ENCODE data around the gene TRIM44. TPM values are rescaled to one million over a fixed set of nuclear protein-coding genes. Genes with fewer than 3 reads are reported as not detected.

Gene TRIM44
- total RNA-seq, 1 donor from 2014 or later: 31.8 TPM

- intact Hi-C loops (cut with micrococcal nuclease): loop anchor here (10.0 kb wide), 1 partner anchor 846 kb away; the partner anchor contains the start of gene TRAF6
Observed at GRCh38 chr11:35668350-35668749, 5.8 kb downstream of the TRIM44 start.

DNA sequence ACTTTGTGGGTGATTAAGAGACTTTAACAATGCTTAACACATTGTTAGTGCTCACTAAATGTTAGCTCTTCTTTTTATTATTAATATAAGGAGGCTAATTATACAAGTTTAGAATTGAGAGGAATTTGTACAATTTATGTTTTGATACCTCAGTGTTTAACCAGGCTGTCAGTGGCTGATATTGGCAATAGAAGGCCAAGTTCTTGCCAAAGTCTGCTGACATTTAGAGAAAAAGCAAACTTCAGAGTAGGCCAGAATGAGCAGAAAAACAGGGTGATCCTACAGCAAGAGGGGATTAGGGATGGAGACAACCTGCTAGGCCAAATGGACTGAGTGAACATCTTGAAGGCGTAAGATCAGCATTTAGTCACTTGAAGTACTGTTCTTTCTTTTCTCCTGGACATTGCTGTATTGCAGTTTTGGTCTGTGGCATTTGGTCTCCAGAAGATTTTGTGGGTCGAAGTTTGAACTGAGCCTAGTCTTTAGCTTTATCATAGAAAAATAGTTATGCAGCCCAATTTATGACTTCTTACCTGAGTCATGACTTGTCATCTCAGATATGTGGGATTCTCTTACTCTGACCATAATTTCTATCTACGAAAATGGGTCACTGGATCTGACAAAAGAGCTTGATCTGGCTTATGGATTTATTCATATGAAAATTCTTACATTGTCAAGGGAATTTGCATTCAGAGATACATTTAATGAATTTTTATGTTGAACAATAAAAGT lies 9.0 kb downstream of the TRIM44 start:
- intact Hi-C loops (cut with micrococcal nuclease): no loop called here

DNA sequence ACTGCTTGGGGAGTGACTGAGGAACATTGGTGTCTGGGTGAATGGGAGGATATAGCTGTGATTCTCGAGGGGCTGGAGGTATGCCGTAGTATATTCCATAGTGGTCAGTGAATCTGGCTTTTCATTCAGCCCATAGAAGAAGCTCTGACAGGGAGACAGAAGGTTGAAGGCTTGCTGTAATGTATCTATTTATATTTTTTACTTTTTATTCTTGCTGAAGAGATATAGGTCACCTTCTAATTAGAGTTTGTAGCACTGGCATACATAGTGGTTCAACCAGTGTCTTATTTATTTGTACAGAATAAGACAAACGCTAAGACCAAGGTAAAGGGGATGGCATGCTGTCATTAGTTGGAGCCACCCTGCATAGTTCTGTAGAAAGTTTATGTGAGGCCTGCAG lies 10.0 kb downstream of the TRIM44 start:
- intact Hi-C loops (cut with micrococcal nuclease): no loop called here

- intact Hi-C loops (cut with micrococcal nuclease): no loop called here
Observed at GRCh38 chr11:35675901-35676610, 13.5 kb downstream of the TRIM44 start.

GRCh38 chr11:35676611-35676965 lies 14.0 kb downstream of the TRIM44 start:
- intact Hi-C loops (cut with micrococcal nuclease): no loop called here

- intact Hi-C loops (cut with micrococcal nuclease): no loop called here
Observed at GRCh38 chr11:35677904-35678303, 15.3 kb downstream of the TRIM44 start.

DNA sequence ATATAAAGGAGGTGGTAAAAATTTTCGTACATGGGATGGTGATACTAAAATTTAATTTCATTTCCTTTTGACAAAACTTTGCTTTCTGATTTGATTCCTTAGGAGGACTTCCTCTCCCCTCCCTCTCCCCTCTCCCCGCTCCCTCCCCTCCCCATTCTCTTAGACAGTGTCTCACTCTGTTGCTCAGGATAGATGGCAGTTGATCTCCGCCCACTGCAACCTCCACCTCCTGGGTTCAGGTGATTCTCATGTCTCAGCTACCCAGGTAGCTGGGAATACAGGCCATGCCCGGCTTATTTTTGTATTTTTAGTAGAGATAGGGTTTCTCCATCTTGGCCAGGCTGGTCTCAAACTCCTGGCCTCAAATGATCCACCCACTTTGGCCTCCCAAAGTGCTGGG lies 15.9 kb downstream of the TRIM44 start:
- intact Hi-C loops (cut with micrococcal nuclease): no loop called here

DNA sequence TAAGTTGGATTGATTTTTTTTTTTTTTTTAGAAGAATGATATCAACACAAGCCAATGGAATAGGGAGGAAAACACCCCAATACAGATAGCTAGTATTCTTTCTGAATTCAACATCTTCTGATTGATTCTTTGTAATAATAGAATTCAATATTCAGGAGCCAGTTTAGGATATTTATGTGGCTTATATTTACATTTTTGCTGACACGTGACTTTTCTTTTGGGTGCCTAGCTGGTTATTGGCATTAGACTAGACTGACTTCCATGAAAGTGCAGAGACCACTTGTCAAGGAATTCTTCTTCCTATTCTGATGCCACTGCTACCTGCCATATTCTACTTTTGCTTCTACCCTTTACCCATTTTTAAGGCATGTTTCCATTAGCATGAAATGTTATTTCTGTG lies 16.4 kb downstream of the TRIM44 start:
- intact Hi-C loops (cut with micrococcal nuclease): no loop called here

- intact Hi-C loops (cut with micrococcal nuclease): no loop called here
Observed at GRCh38 chr11:35680506-35680905, 17.9 kb downstream of the TRIM44 start.

- intact Hi-C loops (cut with micrococcal nuclease): no loop called here
Observed at GRCh38 chr11:35681163-35681767, 18.7 kb downstream of the TRIM44 start.

DNA sequence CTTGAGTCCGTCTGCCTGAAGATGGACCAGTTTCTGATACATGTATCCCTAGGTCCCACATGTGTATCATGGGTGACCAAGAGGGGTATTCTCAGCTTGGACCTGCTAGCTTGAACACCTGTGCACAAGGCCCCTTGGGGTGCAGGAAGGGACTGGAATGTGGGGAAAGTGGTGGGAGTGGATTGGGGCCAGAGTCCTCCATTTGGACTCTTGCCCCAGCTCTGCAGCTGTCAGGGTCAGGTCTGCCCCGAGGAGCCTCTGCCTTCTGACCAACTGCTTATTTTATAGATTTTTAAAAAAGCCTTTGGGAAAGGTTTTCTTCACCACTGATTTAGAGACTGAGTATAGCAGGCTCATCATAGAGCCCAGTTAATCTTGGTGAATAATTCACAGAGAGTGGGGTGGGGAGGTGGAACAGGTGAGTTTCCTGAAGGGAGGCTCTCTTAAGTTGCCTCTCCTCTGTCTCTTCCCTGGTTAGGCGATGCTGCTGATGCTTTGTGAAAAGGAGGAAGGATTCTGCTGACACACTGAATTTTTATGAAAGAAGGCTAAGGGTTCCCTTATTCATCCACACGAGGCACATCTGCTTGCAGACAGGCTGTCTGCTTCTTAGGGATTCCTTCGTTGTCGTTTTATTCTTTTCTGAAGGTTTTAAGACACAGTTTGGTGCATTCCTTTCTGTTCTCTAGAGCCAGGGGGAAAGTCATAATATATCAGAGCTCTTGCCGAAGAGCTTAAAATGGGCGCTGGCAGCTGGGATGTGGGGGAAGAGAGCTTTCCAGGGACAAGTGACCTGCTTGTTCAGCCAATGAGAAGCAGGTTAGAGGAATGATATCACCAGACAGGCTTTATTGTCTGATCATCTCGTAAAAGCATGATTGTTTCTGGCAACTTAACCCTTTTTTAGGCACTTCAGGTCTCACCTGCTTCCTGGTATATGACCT lies 19.9 kb downstream of the TRIM44 start:
- intact Hi-C loops (cut with micrococcal nuclease): no loop called here

DNA sequence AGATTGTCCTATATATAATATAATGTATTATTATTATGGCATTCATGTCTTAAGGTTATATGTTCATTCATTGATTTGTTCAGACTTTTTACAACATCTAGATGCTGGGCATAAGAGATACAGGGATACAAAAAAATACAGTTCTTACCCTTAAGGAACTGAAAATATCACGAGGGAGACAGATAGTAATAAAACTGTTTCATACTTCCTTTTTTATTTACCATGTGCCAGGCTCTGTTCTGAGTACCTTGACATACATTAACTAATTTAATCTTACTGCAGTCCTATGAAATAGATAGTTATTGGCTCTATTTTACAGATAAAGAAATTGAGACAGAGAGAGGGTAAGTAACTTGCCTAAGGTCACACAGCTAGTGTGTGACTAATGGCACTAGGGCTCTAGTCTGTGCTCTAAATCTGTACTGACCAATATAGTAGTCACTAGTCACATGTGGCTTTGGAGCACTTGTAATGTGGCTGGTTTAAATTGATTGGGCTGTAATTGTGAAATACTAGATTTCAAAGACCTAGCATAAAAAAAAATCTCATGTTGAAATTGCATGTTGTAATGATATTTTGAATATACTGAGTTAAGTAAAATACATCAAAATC lies 21.3 kb downstream of the TRIM44 start:
- intact Hi-C loops (cut with micrococcal nuclease): no loop called here

- intact Hi-C loops (cut with micrococcal nuclease): no loop called here
Observed at GRCh38 chr11:35688023-35688422, 25.4 kb downstream of the TRIM44 start.

DNA sequence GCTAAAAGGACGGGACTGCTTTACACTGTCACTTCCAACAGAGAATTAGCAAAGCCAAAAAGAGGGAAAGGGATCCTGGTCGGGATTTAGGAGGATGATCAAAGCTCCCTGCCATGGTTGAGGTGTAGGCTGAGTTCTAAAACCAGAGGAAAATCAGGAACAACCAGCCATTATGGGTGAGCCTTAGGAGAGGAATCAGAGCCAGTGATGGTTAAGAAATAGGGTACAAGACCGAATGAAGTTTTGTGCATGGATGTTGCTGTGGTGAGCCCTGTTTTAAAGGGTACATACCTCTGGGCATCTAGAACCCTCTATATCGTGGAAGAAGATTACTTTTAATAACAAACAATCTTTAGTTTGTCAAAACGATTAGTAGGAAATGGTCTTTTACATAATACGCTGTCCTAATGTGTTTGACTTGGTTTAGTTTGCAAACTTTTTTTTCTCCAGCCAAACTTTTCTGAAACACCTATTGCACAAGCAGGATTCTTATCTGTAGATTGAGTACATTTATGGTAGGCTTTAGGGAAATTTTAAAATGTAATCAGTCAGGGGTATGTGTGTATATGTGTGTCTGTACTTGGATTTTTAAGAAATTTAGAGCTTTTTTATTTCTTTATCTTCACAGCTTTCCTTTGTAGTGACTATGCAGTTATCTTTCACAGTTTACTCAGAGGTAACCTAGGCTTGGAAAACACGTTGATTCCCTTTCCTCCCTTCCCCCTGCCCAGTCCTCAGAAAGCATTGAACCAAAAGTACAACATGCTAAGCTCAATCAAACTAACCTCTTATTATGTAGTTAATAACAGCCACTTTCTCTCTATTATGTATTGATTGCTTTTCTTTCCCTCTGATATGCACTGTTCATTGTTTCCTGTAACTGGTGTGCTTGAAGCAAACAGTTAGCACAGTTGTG lies 26.8 kb downstream of the TRIM44 start:
- intact Hi-C loops (cut with micrococcal nuclease): no loop called here

DNA sequence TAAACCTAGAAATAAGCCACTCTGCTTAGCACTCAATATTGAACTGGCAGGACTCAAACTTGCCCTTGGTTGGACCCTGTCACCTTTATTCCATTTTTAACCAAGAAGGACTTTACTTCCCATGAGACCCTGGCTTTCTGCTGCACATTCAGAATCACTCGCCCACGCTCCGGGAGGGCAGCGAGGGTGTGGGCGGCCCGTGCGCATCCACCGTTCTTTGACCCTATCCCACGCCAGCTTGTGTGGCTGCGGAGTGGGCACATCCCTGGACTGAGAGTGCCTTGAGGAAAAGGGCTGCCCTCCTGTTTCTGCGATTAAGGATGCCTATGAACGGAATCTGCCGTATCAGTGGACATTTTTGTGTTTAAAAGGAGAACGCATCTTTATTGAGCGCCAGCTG lies 39.6 kb downstream of the TRIM44 start:
- intact Hi-C loops (cut with micrococcal nuclease): no loop called here

GRCh38 chr11:35709376-35709775 lies 46.8 kb downstream of the TRIM44 start:
- intact Hi-C loops (cut with micrococcal nuclease): no loop called here

DNA sequence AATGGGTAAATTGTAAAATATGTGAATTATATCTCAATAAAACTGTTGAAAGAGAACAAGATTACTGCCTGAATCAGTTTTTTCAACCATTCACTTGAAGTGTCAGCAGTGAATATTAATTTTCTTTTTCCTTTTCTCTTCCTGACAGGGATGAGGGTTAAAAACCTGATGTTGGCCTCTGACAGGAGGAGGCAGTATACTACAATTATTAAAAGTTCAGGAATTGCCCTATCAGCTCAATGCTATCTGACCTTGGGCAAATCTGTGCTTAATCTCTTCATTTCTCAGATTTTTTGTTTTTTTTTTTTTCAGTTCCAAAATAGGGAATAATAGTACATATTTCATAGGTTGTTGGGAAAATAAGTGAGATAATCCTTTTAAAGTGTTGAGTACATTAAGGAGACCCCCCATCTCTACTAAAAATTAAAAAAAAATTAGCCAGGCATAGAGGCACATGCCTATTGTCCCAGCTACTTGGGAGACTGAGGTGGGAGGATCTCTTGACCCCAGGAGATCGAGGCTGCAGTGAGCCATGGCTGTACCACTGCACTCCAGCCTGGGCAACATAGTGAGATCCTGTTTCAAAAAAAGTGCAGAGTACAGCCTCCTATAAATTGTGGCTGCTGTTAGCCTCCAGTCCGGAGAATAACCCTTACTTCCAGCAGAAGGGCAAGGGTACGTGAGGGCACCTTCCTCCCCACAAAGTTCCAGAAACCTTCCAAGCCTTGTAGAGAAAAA lies 48.8 kb downstream of the TRIM44 start:
- intact Hi-C loops (cut with micrococcal nuclease): no loop called here

DNA sequence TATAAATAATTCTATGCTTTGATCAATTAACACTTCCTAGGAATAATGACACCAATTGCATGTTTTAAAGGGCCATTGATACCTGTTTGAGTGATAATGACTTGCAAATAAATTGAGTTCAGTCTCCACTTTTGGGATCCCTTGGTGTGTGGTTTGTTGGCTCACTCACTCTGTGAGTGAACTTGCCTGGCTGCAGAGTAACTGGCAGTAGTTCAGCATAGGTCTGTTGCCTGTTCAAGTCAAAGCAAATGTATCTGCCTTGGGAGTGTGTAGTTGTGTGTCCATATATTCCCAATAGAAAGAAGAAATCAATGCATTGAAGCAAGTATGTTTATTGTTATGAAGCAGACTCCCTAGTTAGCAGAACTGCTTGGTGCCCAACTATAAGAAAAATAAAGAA lies 49.3 kb downstream of the TRIM44 start:
- intact Hi-C loops (cut with micrococcal nuclease): no loop called here

DNA sequence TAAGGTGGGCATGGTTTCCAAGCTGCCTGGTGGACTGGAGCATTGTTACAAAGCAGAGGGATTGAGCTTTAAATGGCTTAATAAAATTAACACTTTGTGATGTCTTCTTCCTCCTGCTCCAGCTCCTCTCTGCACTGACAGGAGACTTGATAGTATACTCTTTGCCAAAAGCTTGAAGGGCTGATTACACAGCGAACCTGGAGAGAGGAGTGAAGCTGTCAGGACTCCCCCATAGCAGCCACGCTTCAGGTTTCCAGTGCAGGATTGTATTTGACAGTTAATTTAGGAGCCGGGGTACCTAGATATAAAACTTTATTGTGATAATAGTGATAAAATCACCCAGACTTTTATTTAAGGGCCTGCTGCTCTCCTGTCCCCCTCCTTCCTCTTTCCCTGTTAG lies 50.0 kb downstream of the TRIM44 start:
- intact Hi-C loops (cut with micrococcal nuclease): no loop called here
